GM19455 (cell line): ENCODE results near the gene IL1R1.

Source experiments
- ATAC-seq: cut with Tn5 transposase; IDR thresholded peaks from one replicate; pipeline ENCODE4 v1.9.1; 2021; ENCODE audit not compliant: unreplicated experiment

Gene IL1R1

DNA sequence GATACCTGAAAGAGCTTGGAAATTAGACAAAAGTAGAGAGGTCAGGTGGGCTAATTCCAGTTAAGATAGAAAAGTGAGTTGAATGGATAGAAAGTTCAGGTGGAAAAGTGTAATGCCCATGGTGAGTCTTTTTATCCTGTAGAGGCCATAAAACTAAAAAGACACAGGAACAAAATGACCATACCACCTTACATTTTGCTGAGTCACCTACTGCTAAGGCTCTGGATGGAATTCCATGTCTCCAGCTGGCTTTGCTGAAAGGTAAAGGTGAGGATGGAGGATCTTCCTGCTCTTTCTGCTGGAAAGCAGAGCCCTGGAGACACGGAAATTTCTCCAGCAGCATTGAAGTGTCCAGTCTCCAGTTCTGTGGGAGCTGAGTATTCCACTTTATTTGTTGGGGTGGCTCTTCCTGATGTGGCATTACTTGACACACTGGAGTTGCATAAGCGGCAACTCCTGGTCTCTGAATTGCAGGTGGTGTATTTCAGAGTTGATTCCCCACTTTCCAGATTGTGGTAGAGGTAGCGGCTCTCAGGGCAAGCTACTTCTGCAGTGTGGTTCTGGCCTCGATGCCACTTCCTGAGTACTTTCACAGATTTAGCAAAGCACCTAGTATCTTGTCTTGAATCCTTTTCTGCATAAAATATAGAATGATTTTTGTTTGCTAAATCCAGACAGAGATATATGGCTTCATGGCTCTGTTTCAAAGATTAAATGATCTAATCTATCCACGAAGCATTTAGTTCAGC lies 55.0 kb downstream of the IL1R1 start:
- ATAC-seq = no peak

DNA sequence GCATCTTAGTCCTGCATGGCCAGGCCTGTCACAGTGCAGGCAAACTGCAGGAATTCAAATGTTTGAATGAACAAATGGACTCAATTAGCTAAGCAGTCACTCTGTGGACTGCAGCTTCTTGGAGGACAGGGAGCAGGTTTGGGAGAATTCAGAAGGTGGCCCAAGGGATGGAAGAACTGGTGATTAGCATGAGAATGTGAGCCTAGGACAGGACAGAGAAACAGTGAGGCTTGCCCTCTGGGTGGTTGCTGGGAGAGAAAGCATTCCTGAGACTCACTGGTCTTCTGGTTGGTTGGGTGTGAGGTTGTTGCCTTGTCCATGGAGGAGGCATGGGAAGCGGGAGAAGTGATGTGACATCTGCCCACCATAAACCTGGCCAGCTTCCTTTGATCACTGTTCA lies 58.0 kb downstream of the IL1R1 start:
- no peak for ATAC-seq

DNA sequence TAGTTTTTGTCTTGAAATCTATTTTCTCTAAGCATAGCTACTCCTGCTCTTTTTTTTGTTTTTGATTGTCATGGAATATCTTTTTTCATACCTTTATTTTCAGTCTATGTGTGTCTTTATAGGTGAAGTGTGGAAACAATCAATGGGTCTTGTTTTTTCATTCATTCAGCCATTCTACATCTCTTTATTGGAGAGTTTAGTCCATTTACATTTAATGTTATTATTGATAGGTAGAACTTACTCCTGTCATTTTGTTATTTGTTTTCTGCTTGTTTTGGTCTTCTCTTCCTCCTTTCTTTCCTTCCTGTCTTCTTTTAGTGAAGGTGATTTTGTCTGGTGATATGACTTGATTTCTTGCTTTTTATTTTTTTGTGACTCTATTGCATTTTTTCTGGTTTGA lies 62.1 kb downstream of the IL1R1 start:
- no peak for ATAC-seq

DNA sequence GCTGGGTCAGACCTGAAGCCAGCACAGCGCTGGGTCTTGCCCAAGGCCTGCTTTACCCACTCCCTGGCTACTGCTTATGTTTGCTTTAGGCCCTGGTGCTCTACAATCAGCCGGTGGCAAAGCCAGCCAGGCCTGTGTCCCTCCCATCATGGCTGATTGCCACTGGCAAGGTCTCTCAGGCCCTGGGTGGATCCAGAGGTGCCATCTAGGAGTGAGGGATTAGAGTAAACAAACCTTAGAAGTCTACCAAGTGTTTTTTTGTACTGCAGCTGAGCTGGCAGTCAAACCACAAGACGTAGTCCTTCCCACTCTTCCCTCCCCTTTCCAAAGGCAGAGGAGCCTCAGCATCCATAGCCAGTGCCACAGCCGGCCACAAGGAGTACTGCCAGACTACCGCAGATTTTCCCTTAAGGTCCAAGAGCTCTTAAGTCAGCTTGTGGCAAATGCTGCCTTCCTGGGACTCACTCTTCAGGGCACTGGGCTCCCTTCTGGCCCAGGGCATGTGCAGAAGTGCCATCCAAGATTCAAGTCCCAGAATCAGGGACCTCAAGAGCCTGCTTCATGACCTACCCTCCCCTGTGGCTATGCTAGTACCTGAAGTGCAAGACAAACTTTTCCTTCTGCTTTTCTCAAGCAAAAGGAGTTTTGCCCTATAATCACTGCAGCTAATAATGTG lies 64.3 kb downstream of the IL1R1 start:
- no peak for ATAC-seq

DNA sequence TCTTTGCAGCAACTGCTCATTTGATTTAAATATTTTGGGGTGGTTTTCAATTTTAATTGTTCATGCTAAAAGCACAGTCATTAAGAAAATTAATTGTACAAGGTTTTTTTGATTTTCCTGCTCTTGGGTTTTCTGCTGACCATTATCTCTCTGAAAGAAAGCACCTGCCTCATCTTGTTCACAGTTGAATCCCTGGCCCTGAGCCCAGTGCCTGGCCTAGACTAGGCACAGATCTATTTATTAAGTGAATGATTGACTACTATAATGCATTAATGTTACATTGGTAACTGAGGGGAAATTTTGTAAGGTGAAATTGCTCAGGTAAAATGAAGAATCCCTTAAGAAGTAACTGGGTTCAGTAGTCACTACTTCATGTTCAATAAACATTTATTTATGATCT lies 66.2 kb downstream of the IL1R1 start:
- ATAC-seq = no peak

DNA sequence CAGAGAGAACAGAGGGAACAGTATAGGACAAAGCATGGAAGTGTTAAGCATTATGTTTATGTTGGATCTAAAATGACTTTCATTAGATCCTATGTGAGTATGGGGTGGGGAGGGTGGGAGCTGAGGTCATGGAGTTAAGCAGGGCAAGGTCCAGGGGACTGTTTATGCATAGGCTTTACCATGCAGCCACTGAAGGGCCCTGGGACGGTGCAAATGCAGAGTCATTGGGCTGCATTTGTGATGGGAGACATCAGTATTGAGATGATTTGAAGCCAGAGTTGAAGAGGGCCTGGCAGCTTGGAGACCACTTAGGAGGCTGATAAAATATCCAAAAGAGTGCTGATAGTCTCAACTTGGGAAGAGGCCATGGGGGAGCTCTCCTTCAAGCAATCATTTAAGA lies 66.9 kb downstream of the IL1R1 start:
- no peak for ATAC-seq

DNA sequence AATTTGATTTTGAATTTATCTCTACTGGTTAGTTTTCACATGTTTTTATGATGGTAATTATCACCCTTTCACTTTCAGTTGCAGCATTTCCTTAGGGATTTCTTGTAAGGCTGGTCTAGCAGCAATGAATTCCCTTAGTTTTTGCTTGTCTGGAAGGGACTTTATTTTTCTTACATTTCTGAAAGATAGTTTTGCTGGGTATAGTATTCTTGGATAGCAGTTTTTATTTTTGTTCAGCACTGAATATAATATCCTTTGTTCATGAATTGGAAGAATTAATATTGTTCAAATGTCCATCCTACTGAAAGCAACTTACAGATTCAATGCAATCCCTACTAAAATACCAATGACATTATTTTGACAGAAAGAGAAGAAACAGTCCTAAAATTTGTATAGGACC lies 74.5 kb downstream of the IL1R1 start:
- ATAC-seq = no peak

- no peak for ATAC-seq
Measured at GRCh38 chr2:102224824-102225739, 82.5 kb downstream of the IL1R1 start.

DNA sequence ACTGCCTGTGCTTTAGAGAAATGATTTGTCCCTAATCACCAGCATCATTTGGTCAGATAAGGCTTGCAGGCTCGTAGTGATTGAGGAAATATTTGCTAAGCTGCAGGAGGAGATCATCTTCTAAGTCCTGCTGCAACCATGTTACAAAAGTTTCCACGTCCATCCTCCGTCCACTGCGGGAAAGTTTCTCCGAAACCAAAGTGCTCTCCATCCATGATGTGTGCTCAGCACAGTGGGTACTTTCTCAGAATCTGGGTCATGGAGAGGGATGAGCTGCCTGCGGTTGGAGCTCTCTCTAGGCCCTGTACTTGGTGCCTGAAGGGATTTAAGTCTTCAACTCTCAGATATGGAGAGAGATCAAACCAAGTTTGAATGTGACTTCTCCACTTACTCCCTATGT lies 83.6 kb downstream of the IL1R1 start:
- ATAC-seq = no peak

DNA sequence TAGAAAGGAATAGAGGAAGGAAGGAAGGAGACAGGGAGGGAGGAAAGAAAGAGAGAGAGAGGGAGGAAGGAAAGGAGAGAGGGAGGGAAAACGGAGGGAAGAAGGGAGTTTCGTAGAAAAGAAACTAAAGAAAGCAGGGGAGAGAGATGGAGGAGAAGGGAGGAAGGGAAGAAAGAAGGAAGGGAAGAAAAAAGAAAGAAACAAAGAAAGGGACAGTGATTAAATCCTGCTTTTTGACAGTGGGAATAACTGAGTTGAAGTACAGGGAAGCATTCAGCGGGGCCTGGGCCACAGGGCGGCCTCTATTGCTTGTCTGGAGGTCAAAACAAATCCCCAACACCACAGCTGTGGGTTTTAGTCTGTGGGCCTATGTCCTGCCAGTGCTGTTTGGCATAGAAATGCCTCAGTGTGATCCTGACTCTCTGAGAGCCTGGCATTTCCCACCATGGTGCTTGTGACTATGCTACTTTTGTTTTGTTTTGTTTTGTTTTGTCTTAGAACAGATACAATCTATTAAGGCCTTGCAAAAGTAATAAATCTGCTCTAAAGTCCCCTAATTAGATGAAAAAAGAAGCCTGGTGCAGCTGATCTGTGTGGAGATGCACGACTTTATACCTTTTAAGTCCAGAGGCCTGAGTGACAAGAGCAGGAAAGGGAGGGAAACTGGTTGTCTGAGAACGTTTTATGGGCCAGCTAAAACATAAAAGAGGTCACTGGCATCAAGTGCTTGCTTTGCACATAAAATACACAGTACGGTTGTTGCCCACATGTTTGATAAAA lies 84.3 kb downstream of the IL1R1 start:
- ATAC-seq = no peak

DNA sequence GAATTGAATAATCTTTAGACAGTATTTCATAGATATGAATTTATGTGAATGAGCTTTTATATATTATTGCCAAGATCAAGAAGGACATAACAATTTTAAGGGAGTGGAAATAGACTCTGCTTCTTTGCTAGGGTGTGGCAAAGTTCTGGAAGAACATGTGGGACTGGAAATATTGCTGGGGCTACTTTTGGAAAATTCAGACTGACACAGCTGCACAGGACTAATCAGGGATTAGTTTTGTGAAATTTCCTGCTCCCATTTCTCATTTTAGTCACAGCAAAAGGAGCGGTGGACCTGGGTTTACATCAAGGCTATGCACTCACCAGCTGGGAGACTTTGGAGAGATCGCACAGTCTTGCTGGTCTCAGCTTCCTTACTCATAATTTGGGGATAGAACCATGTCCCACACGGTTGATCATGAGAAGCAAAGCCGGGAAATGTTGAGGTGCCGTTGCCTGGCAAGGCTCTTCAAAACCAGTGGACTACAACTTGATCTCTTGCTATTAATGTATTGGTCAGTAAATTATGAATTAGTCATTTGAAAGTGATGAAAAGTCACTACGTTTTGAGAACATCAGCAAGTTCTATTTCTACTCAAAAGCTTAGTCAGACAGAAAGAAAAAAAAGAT lies 86.7 kb downstream of the IL1R1 start:
- no peak for ATAC-seq
